ENCODE data around the gene PLXNB2.
A peak's percentile ranks its signal among the peaks of the same experiment; 100 is the strongest.

The PLXNB2 gene

DNA sequence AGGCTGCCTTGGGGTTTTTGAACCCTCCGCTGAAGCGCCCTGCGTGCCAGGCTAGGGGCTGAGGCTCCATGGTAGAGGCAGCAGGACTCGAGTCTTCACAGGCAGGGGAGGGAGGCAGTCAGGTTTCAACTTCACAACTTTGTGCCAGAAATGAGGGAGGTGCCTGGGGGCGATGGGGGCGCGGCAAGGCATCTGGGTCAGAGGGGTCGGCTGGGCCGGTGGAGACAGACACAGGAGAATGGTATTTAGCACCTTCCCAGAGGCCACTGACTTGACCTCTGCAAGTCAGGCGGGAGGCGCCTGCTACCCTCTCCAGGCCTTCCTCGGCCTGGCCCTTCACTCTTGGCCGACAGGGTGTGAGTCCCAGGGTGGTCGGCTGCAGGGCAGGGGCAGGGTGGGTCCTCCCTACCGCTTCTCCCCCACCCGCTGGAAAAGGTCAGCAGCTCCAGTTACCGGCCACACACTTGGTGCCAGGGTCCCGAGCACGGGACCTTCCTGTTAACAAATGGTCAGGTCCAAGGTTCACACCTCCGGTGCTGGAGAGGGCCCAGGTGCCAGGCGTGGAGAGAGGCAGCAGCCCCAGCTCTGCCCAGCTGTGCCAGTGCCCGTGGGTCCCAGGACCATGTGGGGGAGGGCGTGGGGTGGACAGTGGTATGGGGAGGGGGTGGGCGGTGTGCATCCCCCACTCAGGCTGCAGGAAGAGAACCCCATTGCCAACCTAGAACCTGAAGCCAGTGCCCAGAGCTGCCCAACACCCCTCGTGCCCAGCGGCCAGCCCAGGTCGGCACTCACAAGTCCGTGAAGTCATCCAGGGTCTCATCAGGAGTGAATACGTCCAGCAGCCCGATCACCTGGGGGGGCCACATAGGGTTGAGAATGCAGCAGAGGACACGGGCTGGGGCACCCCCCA lies 49.7 kb downstream of the PLXNB2 start:
- Histone ChIP-seq H3K27me3 (ENCODE audit: control insufficient read depth, insufficient read depth, low read length, poor library complexity, severe bottlenecking) (peaks cover 21% of the 10 kb centered on the region), H3K9me3 (ENCODE audit: control insufficient read depth, low read length) (no peaks in the 10 kb centered on the region), H3K36me3 (ENCODE audit: control insufficient read depth, insufficient read depth, low read length) (no peaks in the 10 kb centered on the region), H3K4me1 (ENCODE audit: control insufficient read depth, insufficient read depth, low read length) (peaks cover 13% of the 10 kb centered on the region), H3K4me3 (ENCODE audit: insufficient read depth, low read depth, low read length) (no peak overlapping the region), H3K27ac (ENCODE audit: insufficient read depth, low read depth, low read length, poor library complexity, severe bottlenecking) (no peak overlapping the region)
- 89 to 90% methylated on average over 31 of the region's 31 CpGs for WGBS, 2 experiments

DNA sequence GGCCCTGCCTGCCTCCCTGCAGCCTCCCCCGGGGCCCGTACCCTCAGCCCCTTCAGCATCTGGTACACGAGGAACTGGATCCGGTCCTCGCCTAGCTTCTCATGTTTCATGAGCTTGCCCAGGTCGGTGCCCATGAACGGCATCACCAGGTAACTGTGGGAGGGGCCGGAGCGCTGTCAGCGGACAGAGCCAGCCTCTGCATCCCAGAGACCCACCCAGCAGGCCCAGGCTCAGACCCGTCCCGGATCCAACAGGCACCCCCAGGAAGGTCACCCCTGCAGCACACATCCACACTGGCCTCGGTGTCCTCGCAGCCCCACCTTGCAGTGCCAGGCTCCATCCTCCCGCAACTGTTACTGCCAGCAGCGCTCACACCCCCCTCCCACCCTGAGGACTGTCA lies 50.4 kb downstream of the PLXNB2 start:
- 90 to 93% methylated on average over 16 of the region's 16 CpGs for WGBS, 2 experiments
- Histone ChIP-seq H3K36me3 (ENCODE audit: control insufficient read depth, insufficient read depth, low read length) (no peaks in the 10 kb centered on the region), H3K4me3 (ENCODE audit: insufficient read depth, low read depth, low read length) (no peak overlapping the region), H3K27me3 (ENCODE audit: control insufficient read depth, insufficient read depth, low read length, poor library complexity, severe bottlenecking) (peaks cover 16% of the 10 kb centered on the region), H3K27ac (ENCODE audit: insufficient read depth, low read depth, low read length, poor library complexity, severe bottlenecking) (no peak overlapping the region), H3K4me1 (ENCODE audit: control insufficient read depth, insufficient read depth, low read length) (peaks cover 7% of the 10 kb centered on the region), H3K9me3 (ENCODE audit: control insufficient read depth, low read length) (no peaks in the 10 kb centered on the region)

DNA sequence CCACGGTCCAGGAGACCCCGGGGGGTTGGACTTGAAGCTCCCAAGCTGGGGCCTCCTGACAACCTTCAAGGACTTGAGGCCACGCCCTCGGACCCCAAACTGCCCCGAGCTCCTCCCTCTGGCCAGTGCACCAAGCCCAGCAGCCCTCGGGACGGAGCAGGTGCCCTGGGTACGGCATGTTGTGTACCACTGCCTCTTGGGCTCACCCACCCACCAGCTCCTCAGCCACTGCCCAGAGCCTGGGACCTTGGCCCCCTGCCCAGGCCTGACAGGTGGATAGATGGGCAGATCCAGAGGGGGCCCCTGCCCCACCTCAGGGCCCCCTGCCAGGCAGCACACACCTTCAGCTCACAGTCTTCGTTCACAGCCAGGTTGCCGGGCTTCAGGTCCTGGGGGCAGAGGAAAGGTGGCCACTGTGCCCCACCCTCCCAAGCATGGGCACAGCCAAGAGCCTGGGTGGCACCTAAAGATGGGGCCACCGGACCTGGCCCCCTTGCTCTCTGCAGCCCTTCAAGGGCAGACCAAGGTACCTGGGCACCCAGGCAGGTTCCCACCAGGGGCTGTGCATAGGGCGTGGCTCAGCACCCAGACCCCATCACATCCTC lies 51.1 kb downstream of the PLXNB2 start:
- peaks cover 9% of the 10 kb centered on the region for H3K4me1 ChIP-seq (ENCODE audit: control insufficient read depth, insufficient read depth, low read length)
- H3K27me3 ChIP-seq (ENCODE audit: control insufficient read depth, insufficient read depth, low read length, poor library complexity, severe bottlenecking): peaks cover 11% of the 10 kb centered on the region
- H3K4me3 ChIP-seq (ENCODE audit: insufficient read depth, low read depth, low read length): no peak overlapping the region
- H3K27ac ChIP-seq (ENCODE audit: insufficient read depth, low read depth, low read length, poor library complexity, severe bottlenecking): no peak overlapping the region
- H3K36me3 ChIP-seq (ENCODE audit: control insufficient read depth, insufficient read depth, low read length): no peaks in the 10 kb centered on the region
- WGBS, 2 experiments: 93 to 95% methylated on average over 12 of the region's 12 CpGs
- H3K9me3 ChIP-seq (ENCODE audit: control insufficient read depth, low read length): no peaks in the 10 kb centered on the region

- H3K4me1 ChIP-seq (ENCODE audit: control insufficient read depth, insufficient read depth, low read length): peaks cover 7% of the 10 kb centered on the region
- 91 to 96% methylated on average over 17 of the region's 17 CpGs for WGBS, 2 experiments
- H3K9me3 ChIP-seq (ENCODE audit: control insufficient read depth, low read length): no peaks in the 10 kb centered on the region
- H3K4me3 ChIP-seq (ENCODE audit: insufficient read depth, low read depth, low read length): no peak overlapping the region
- H3K36me3 ChIP-seq (ENCODE audit: control insufficient read depth, insufficient read depth, low read length): no peaks in the 10 kb centered on the region
- no peak overlapping the region for H3K27ac ChIP-seq (ENCODE audit: insufficient read depth, low read depth, low read length, poor library complexity, severe bottlenecking)
- H3K27me3 ChIP-seq (ENCODE audit: control insufficient read depth, insufficient read depth, low read length, poor library complexity, severe bottlenecking): peaks cover 7% of the 10 kb centered on the region
These were observed 51.8 kb downstream of the PLXNB2 start for GRCh38 chr22:50255607-50256006.

DNA sequence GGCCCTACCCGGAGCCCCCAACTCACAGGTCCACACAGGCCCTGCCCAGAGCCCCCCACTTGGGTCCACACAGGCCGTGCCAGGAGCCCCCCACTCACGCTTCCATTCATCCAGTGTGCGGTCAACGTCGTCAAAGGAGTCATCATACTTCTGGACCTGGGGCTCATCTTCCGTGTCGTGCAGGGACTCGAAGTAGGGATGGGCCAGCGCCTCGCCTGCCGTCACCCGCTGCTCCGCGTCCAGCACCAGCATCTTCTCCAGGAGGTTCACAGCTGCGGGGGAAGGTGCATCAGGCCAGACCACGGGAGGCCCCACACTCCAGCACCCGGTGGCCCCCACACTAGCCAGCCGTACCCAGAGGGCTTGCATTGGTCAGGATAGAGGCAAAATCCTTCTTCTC lies 52.3 kb downstream of the PLXNB2 start:
- Histone ChIP-seq H3K27ac (ENCODE audit: insufficient read depth, low read depth, low read length, poor library complexity, severe bottlenecking) (no peak overlapping the region), H3K9me3 (ENCODE audit: control insufficient read depth, low read length) (no peaks in the 10 kb centered on the region), H3K4me3 (ENCODE audit: insufficient read depth, low read depth, low read length) (no peak overlapping the region), H3K36me3 (ENCODE audit: control insufficient read depth, insufficient read depth, low read length) (no peaks in the 10 kb centered on the region), H3K27me3 (ENCODE audit: control insufficient read depth, insufficient read depth, low read length, poor library complexity, severe bottlenecking) (peaks cover 2% of the 10 kb centered on the region), H3K4me1 (ENCODE audit: control insufficient read depth, insufficient read depth, low read length) (peaks cover 10% of the 10 kb centered on the region)
- 94% methylated on average over 19 of the region's 19 CpGs for WGBS, 2 experiments

DNA sequence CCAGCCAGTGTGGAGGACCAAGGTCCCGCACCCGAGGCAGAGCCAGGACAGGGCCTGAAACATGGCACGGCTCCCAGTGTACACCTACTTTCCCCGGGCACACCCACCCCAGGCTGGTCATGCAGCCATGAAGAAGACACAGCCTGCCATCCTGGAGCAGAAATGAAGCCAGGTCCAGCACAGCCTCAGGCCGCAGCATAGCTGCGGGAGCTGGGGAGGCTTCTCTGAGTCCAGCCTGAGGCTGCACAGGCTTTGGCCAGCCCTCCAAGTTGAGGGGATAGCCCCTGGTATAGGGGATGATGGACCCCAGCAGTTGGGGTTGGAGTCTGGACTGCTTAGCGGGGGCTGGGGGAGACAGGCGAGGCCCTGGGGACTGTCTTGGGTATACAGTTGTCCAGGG lies 53.5 kb downstream of the PLXNB2 start:
- H3K4me3 ChIP-seq (ENCODE audit: insufficient read depth, low read depth, low read length): no peak overlapping the region
- no peaks in the 10 kb centered on the region for H3K9me3 ChIP-seq (ENCODE audit: control insufficient read depth, low read length)
- H3K27ac ChIP-seq (ENCODE audit: insufficient read depth, low read depth, low read length, poor library complexity, severe bottlenecking): no peak overlapping the region
- H3K4me1 ChIP-seq (ENCODE audit: control insufficient read depth, insufficient read depth, low read length): peaks cover 14% of the 10 kb centered on the region
- WGBS, 2 experiments: 87 to 90% methylated on average over 8 of the region's 8 CpGs
- H3K27me3 ChIP-seq (ENCODE audit: control insufficient read depth, insufficient read depth, low read length, poor library complexity, severe bottlenecking): no peaks in the 10 kb centered on the region
- no peaks in the 10 kb centered on the region for H3K36me3 ChIP-seq (ENCODE audit: control insufficient read depth, insufficient read depth, low read length)

DNA sequence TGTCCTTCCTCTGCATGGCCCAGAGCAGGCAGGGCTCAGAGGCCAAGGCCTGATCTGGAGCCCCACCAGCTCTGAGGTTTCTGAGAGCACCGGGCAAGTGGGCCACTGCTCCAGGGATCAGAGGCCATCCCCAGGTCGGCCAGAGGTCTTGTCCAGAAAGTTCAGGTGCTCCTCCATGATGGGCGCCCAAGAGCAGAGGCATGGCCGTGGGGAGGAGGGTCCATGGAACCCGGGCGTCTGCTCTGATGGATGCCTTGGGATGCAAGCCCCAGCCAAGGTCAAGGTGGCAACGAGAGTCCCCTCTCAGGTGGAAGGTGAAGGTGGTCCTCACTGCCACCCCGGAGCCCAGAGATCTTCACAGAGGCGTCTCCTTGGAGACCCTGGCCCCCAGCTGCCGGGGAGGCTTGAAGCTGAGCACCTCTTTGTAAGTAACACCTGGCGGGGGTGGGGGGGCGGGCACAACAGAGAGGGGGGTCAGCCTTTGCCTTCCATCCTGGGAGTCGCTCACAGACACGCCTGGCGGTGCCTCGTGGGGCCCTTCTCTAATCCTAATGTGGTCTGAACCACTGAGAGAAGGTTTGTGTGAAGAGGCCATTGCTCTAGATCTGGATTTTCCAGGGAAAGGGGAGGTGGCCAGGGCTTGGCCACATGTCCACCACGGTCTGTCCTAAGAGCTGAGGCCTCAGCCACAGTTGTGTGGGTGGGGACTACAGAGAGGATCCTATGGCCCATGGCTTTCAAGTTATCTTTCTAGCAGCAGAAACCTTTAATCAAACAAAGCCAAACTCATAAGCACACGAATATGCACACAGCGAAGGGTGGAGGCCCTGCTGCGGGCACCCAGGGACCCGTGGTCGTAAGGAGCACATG lies 54.2 kb downstream of the PLXNB2 start:
- Histone ChIP-seq H3K36me3 (ENCODE audit: control insufficient read depth, insufficient read depth, low read length) (no peaks in the 10 kb centered on the region), H3K4me3 (ENCODE audit: insufficient read depth, low read depth, low read length) (no peak overlapping the region), H3K9me3 (ENCODE audit: control insufficient read depth, low read length) (no peaks in the 10 kb centered on the region), H3K27ac (ENCODE audit: insufficient read depth, low read depth, low read length, poor library complexity, severe bottlenecking) (no peak overlapping the region), H3K27me3 (ENCODE audit: control insufficient read depth, insufficient read depth, low read length, poor library complexity, severe bottlenecking) (no peaks in the 10 kb centered on the region), H3K4me1 (ENCODE audit: control insufficient read depth, insufficient read depth, low read length) (peaks cover 14% of the 10 kb centered on the region)
- WGBS, 2 experiments: 93 to 94% methylated on average over 22 of the region's 22 CpGs

GRCh38 chr22:50252082-50253045 lies 55.1 kb downstream of the PLXNB2 start:
- WGBS, 2 experiments: 66 to 68% methylated on average over 25 of the region's 25 CpGs
- Histone ChIP-seq H3K27ac (ENCODE audit: insufficient read depth, low read depth, low read length, poor library complexity, severe bottlenecking) (no peak overlapping the region), H3K27me3 (ENCODE audit: control insufficient read depth, insufficient read depth, low read length, poor library complexity, severe bottlenecking) (no peaks in the 10 kb centered on the region), H3K36me3 (ENCODE audit: control insufficient read depth, insufficient read depth, low read length) (no peaks in the 10 kb centered on the region), H3K4me3 (ENCODE audit: insufficient read depth, low read depth, low read length) (peak overlapping the region; percentile 53), H3K4me1 (ENCODE audit: control insufficient read depth, insufficient read depth, low read length) (peaks cover 14% of the 10 kb centered on the region), H3K9me3 (ENCODE audit: control insufficient read depth, low read length) (no peaks in the 10 kb centered on the region)

- H3K4me3 ChIP-seq (ENCODE audit: insufficient read depth, low read depth, low read length): peak overlapping the region; percentile 53
These were observed 55.9 kb downstream of the PLXNB2 start for GRCh38 chr22:50251477-50252081.

More at GRCh38 chr22:50251477-50252081, 55.9 kb downstream of the PLXNB2 start:
- Histone ChIP-seq H3K27ac (ENCODE audit: insufficient read depth, low read depth, low read length, poor library complexity, severe bottlenecking) (no peak overlapping the region), H3K36me3 (ENCODE audit: control insufficient read depth, insufficient read depth, low read length) (no peaks in the 10 kb centered on the region), H3K4me1 (ENCODE audit: control insufficient read depth, insufficient read depth, low read length) (peaks cover 14% of the 10 kb centered on the region), H3K9me3 (ENCODE audit: control insufficient read depth, low read length) (no peaks in the 10 kb centered on the region), H3K27me3 (ENCODE audit: control insufficient read depth, insufficient read depth, low read length, poor library complexity, severe bottlenecking) (no peaks in the 10 kb centered on the region)
- WGBS, 2 experiments: 14 to 15% methylated on average over 36 of the region's 36 CpGs
